Left ventricle myocardium inferior (tissue), 1 donor: ENCODE measurements around the gene SMAD7. TPM values are rescaled to one million over a fixed set of nuclear protein-coding genes. Genes with fewer than 3 reads are reported as not detected.

Experiments used
- DNase-seq: peaks from one replicate; pipeline ENCODE4 v3.0.0-alpha.2; 2020
- H3K27ac ChIP-seq: fragments of 200-600 bp; replicated peaks from 2 replicates; pipeline ENCODE4 v1.8.0; 2021
- H3K27me3 ChIP-seq: fragments of 200-600 bp; 2 replicates; pipeline ENCODE4 v1.8.0; 2021; ENCODE audit warnings: low read depth
- H3K36me3 ChIP-seq: fragments of 200-600 bp; 2 replicates; pipeline ENCODE4 v1.8.0; 2021
- H3K4me1 ChIP-seq: fragments of 200-600 bp; 2 replicates; pipeline ENCODE4 v1.8.0; 2021
- H3K4me3 ChIP-seq: fragments of 200-600 bp; 2 replicates; pipeline ENCODE4 v1.8.0; 2021; ENCODE audit warnings: mild to moderate bottlenecking, moderate library complexity
- H3K9me3 ChIP-seq: fragments of 200-600 bp; replicated peaks from 2 replicates; pipeline ENCODE4 v1.8.0; 2021
- intact Hi-C: fragments of 100-400 bp; cut with micrococcal nuclease; formaldehyde crosslinking; loops from one replicate; pipeline ENCODE4 v1.11.0; 2022
- total RNA-seq: library from RNA; stranded (reverse); fragmentation: NEBNext Ultra II Directional; extraction: Animal tissue kit (Norgen Biotek cat#: 25700); gene quantifications from one replicate; pipeline ENCODE4 v1.2.1, GENCODE V29; 2021
- TF ChIP-seq, protein P1 (sequence below): fragments of 200-600 bp; IDR thresholded peaks from 2 replicates; pipeline ENCODE4 v1.8.0; 2021; ENCODE audit warnings: antibody characterized with exemption, mild to moderate bottlenecking, borderline replicate concordance
- donor health status: DM: no; HTN: yes; CAD: no; lungs with severe emphysema.

The SMAD7 gene
- total RNA-seq, 1 donor from 2014 or later: 19.3 TPM

DNA sequence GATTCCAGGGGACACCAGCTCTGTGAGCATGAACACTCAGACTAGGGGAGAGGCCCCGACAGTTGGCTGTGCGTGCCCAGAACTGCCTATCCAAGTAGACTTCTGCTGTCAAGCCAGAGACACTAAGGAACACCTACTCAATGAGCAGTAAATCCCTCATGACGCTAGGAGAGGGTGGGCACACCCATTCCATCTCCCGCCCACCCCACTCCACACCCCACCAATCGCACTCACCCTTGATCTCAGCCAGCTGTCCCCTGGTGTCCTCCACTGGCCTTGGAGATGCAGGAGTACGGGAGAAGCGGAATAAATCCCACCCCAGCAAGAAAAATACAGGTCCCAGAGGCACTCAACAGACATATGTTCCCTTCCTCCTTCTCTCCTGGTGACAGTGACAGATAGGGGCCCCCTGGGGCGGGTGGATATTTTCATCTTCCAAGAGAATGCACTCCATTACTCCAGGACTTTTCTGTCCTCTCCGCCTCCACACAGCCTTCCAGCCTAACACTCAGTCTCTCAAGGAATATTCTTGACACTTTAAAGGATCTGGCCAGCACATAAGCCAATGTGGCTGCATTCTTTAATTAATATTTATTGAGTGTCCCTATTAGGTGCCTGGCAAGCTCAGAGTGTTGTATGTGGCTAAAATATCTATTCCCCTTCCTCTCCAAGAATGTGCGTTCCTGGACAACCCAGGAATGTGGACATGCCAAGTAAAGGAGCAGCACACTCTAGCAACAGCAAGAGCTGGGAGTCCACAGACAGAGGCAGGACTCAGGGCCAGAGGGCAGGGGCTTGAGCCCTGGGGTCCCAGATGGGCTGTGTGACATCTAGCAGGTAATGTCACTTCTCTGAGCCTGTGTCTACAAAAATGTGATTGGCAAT is 13.1 kb upstream of the SMAD7 start:
- H3K27me3 ChIP-seq: no peaks in the 10 kb centered on the region
- no peaks in the 10 kb centered on the region for H3K9me3 ChIP-seq
- no peak overlapping the region for H3K27ac ChIP-seq
- DNase-seq: no peak
- H3K4me3 ChIP-seq: no peak overlapping the region
- intact Hi-C loops: no loop called here
- TF ChIP-seq, protein P1, sequence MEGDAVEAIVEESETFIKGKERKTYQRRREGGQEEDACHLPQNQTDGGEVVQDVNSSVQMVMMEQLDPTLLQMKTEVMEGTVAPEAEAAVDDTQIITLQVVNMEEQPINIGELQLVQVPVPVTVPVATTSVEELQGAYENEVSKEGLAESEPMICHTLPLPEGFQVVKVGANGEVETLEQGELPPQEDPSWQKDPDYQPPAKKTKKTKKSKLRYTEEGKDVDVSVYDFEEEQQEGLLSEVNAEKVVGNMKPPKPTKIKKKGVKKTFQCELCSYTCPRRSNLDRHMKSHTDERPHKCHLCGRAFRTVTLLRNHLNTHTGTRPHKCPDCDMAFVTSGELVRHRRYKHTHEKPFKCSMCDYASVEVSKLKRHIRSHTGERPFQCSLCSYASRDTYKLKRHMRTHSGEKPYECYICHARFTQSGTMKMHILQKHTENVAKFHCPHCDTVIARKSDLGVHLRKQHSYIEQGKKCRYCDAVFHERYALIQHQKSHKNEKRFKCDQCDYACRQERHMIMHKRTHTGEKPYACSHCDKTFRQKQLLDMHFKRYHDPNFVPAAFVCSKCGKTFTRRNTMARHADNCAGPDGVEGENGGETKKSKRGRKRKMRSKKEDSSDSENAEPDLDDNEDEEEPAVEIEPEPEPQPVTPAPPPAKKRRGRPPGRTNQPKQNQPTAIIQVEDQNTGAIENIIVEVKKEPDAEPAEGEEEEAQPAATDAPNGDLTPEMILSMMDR: no peak
- H3K4me1 ChIP-seq: peaks cover 7% of the 10 kb centered on the region
- no peaks in the 10 kb centered on the region for H3K36me3 ChIP-seq

DNA sequence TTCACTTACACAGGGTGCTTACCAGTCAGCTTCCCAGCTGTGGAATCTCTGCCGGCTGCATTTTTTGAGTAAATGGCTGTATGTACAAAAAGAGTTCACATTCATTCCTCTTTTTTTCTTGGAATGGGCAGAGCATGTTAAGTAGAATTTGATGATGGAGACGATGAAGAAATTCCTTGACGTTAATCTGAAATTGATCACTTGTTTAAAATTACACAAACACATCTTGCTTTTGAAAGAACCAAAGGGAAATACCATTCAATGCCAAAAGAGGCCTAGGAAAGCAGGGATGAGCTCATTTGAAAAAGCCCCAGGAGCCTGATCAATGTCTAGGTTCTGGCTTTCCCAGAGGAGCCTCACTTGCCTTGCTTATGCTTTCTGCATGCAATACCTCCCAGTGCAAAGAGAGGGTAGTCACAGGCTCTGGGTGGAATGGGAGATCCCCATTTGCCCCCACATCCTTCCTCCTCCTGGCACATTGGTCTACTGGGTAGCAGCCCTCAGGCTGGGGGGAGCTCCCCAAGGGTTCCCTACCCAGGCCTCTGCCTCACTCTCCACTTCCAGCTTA is 12.3 kb upstream of the SMAD7 start:
- Histone ChIP-seq H3K27ac (no peak overlapping the region), H3K27me3 (no peaks in the 10 kb centered on the region), H3K4me1 (peaks cover 7% of the 10 kb centered on the region), H3K36me3 (no peaks in the 10 kb centered on the region), H3K4me3 (no peak overlapping the region), H3K9me3 (no peaks in the 10 kb centered on the region)
- intact Hi-C loops: no loop called here
- TF ChIP-seq, protein P1: no peak
- DNase-seq: no peak

DNA sequence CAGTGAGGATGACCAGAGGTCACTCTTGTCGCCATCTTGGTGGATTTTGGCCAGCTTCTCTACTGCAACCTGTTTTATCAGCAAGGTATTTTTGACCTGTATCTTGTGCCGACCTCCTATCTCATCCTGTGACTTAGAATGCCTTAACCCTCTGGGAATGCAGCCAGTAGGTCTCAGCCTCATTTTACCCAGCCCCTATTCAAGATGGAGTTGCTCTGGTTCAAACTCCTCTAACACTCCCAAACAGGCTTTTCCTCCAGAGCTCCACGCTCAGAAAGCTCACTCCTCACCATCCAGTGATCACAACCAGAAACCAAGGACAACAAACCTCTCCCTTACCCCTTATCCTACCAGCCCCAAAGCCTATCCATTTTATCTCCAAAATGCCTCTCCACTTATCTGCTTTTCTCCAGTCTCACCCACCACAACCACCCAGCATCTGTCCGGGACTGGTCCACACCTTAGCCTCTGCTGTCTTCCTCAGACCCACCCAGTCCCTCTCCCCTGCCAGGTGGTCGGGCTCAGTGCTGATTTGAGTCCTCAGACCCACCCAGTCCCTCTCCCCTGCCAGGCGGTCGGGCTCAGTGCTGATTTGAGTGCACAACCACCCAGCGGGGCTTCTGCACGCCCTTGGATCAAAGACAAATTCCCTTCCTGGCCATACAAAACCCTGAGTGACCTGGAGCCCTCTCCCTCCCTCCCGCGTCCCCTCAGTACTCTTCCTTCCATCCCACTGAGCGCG is 11.7 kb upstream of the SMAD7 start:
- Histone ChIP-seq H3K27me3 (no peaks in the 10 kb centered on the region), H3K9me3 (no peaks in the 10 kb centered on the region), H3K36me3 (no peaks in the 10 kb centered on the region), H3K4me3 (no peak overlapping the region), H3K4me1 (peaks cover 7% of the 10 kb centered on the region), H3K27ac (no peak overlapping the region)
- TF ChIP-seq, protein P1: no peak
- intact Hi-C loops: no loop called here
- no peak for DNase-seq

DNA sequence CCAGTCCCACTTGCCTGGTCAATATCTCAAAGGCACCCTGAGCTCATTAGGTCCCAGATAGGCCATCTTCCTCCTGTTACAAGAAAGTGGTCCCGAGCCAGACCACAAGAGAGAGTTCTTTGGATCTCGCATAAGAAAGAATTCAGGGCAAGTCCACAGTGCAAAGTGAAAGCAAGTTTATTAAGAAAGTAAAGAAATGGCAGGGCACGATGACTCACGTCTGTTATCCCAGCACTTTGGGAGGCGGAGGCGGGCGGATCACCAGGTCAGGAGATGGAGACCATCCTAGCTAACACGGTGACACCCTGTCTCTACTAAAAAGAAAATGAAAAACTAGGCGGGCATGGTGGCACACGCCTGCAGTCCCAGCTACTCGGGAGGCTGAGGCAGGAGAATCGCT is 10.8 kb upstream of the SMAD7 start:
- intact Hi-C loops: no loop called here
- Histone ChIP-seq H3K9me3 (no peaks in the 10 kb centered on the region), H3K36me3 (no peaks in the 10 kb centered on the region), H3K4me3 (no peak overlapping the region), H3K4me1 (peaks cover 15% of the 10 kb centered on the region), H3K27me3 (no peaks in the 10 kb centered on the region), H3K27ac (no peak overlapping the region)
- no peak for DNase-seq
- TF ChIP-seq, protein P1: no peak
